ENCODE measurements around the gene YBEY. TPM values are rescaled to one million over a fixed set of nuclear protein-coding genes. Genes with fewer than 3 reads are reported as not detected.
"Not testable (repeated sequence)": the region's sequence is repeated elsewhere in the genome, so short reads cannot be mapped to it uniquely, and the experiment has no call there.

YBEY gene
- 4.4 and 4.6 TPM in 2 replicates for total RNA-seq

DNA sequence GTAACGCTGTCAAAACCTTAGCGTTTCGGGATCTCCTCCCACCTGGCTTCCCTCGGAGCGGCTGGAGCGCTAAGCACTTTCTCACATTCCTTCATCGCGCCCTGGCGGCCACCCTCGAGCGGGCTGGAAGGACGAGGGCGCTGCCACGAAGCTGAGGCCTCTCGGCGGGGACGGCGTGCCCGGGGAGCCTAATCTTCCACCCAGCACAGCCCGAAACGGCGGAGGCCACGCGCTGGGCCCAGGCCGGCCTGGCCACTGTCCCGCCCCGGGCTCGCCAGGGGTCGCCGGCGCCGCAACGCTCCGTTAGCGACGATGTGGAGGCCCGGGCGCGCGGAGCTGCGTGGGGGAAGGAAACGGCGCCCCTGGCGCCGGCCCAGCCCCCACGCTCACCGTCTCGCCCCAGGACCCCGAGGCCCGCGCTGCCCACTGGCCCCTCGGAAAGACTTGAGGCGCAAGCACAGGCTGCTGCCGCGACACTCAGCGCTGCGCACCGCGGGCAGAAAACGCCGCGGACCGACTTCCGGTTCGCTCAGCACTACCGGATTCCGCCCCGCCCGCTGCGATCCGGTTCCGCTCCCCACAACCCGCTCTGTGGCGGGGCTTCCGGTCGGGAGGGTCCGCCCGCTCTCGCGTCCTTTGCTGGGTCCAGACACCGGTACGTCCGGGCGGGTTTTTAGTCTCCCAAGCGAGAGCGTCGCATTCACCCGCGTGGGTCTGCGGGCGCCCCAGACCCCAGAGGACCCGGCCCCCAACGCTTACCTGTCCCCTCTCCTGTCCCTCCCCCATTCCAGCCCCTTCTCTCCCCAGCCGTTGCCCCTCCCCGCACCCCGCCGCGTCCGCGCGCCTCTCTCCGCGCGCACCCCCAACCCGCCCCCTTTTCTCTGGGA is at the start of gene YBEY:
Gene YBEY (plus strand): TSS at position 582 of the 887 bp plus-strand sequence. CDS start 572 bp downstream, outside the sequence.
- DNase-seq (ENCODE audit: low read depth in 2 of 2), result peak; percentile 93

DNA sequence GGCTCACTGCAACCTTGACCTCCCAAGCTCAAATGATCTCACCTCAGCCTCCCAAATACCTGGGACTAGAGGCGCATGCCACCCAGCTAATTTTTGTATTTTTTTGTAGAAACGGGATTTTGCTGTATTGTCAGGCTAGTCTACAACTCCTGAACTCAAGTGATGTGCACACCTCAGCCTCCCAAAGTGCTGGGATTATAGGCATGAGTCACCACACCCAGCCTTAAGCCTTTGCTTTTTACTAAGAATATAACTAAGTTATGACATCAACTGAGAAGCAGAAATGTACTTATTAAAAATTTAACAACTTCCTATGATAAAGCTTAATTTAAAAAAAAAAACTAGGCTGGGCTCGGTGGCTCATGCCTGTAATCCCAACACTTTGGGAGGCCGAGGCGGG is 48.7 kb upstream of the YBEY start:
- no peak for DNase-seq (ENCODE audit: low read depth in 2 of 2)

GRCh38 chr21:46239817-46240325 is 46.3 kb upstream of the YBEY start:
- no peak for DNase-seq (ENCODE audit: low read depth in 2 of 2)

DNA sequence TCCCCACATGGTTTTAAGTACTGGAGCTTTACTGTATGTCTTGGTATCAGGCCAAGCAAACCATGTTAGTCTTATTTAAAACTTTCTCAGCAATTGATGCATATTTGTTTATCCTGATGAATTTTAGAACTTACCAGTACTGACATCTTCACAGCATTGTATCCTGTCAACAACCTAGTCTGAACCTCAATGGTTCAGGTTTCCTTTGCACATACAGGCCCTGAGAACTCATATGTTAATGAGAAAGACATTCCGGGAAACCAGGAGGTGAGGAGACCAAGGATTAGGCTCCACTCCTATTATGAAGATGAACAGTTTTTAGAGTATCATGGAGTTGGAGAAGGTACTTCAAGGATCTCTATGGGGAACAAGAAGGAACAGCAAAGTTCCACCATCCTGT is 44.6 kb upstream of the YBEY start:
- DNase-seq (ENCODE audit: low read depth in 2 of 2), result not testable (repeated sequence)

GRCh38 chr21:46243325-46243724 is 42.8 kb upstream of the YBEY start:
- DNase-seq (ENCODE audit: low read depth in 2 of 2), result no peak

DNA sequence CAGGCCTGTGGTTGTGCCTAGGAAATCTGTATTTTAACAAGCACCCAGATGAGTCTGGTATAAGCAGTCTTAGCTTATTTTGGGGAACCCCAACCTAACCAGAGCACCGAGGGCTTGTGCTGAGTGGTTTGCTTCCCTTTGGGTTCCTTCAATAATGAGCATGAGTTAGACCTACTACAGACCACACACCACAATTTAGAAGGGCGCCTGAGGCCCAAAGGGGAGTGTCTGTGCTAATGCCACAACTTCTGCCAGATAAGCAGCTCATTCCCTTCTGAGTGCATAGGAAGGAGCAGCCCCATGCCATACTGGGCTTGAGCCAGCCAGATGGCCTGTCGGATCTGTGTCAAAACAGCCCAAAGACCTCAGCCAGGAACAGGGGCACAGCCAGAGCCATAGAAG is 42.2 kb upstream of the YBEY start:
- DNase-seq (ENCODE audit: low read depth in 2 of 2), result no peak

- no peak for DNase-seq (ENCODE audit: low read depth in 2 of 2)
Observed at GRCh38 chr21:46244602-46245001, 41.5 kb upstream of the YBEY start.

- DNase-seq (ENCODE audit: low read depth in 2 of 2), result no peak
Observed at GRCh38 chr21:46245213-46245915, 40.8 kb upstream of the YBEY start.

DNA sequence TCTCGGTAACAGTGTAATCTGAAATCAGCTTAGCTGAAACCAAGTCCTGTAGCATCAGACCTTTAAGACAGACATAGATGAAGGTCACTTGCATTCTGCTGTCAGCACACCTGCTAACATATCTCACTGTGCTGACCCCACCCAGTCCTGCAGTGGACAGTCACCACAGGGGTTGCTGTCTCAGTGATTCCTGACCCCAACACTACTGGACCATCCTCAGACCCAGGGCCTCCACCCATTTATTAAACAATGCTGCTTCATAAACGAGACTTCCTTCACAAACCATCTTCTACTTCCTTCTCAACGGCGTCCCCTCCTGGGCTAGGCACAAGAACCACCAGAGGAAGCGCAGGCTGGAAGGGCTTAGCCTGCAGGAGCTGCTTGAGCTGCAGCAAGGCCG is 39.8 kb upstream of the YBEY start:
- no peak for DNase-seq (ENCODE audit: low read depth in 2 of 2)

DNA sequence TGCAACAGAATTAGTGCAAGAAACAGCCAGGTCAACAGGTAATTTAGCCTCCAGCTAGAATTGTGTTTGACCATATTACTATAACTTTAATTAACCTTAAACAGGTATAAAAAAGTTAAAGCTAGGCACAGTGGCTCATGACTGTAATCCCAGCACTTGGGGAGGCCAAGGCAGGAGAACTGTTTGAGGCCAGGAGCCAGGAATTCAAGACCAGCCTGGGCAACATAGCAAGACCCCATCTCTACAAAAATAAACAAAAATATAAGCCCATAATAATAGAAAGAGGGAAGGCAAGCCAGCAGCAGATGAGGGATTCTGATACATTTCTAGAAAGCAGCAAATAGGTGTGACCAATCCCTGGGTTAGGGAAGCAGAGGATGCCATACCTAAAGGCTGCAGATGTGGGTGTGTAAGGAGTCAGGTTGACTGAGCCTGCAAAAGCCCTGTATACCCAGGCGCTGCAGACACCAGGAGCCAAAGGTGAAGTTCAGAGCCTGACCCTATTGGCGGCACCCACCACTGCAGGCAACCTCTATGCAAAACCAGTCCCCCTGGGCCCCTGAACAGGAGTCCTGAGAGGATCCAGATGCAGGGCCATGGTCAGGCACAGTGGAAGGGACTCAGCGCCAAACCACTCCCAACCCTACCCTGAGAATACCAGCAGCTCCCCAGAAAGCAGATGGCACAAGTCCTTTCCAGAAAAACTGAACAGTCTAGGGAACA is 38.3 kb upstream of the YBEY start:
- DNase-seq (ENCODE audit: low read depth in 2 of 2), result no peak

GRCh38 chr21:46248422-46248782 is 37.7 kb upstream of the YBEY start:
- DNase-seq (ENCODE audit: low read depth in 2 of 2), result no peak

GRCh38 chr21:46248827-46249226 is 37.3 kb upstream of the YBEY start:
- DNase-seq (ENCODE audit: low read depth in 2 of 2), result no peak

DNA sequence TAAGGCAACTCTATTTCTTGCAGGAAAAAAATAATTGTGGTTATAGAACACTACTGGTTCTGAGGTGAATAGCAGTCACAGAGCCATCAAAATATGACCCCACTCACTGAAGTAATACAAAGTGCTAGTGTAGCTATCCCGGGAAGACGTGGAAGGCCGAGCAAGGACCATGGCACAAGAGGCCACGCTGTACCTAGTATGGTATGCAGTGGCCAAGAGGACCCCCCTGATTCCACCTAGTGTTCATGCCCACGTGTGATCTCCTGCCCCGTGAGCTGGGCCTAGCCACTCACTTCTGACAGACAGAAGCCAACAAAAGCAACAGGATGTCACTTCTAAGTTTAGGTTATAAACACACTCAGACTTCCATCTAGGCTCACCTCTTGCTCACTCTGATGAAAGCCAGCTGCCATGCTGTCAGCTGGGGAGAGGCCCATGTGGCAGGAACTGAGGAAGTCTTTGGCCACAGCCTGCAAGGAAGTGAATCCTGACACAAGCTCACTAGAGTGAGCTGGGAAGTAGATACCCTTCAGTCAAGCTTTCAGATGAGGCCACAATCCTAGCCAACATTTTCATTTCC is 35.9 kb upstream of the YBEY start:
- no peak for DNase-seq (ENCODE audit: low read depth in 2 of 2)

DNA sequence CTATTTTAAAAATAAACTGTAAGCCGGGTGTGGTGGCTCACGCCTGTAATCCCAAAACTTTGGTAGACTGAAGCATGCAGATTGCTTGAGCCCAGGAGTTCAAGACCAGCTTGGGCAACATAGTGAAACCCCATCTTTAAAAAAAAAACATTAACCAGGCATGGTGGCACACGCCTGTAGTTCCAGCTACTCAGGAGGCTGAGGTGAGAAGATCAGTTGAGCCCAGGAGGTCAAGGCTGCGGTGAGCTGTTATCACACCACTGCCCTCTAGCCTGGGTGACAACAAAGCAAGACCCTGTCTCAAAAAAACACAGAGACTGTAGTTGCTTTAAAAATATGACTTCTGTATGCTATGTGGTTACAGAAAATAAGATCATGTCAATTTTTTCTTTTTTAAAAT is 33.3 kb upstream of the YBEY start:
- DNase-seq (ENCODE audit: low read depth in 2 of 2), result no peak

DNA sequence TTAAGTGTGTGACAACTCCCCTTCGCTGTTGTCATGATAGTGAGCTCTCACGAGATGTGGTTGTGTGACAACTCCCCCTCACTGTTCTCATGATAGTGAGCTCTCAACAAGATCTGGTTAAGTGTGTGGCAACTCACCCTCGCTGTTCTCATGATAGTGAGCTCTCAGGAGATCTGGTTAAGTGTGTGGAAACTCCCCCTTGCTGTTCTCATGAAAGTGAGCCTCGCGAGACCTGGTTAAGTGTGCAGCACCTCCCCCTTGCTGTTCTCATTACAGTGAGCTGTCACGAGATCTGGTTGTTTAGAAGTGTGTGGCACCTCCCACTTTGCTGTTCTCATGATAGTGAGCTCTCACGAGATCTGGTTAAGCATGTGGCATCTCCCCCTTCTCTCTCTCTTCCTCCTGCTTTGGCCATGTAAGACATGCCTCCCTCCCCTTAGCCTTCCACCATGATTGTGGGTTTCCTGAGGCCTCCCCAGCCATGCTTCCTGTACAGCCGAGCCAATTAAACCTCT is 32.5 kb upstream of the YBEY start:
- DNase-seq (ENCODE audit: low read depth in 2 of 2), result no peak

GRCh38 chr21:46254208-46254975 is 31.8 kb upstream of the YBEY start:
- no peak for DNase-seq (ENCODE audit: low read depth in 2 of 2)

DNA sequence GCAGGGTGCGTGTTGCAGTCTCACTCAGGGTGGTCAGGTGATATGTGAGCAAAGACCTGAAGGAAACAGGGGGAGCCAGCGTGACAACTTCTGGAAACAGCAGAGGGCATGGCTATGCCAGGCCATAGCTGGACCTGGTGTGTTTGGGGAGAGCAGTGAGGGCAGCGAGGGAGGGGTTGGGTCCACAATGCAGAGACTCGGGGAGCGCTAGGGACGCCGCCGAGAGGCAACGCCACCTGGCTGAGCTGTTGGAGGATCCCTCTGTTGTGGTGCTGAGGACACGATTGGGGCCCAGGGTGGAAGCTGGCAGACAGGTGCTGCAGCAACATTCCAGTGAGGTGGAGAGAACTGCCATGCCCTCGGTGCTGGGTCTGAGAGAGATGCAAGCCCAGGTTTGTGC is 31.0 kb upstream of the YBEY start:
- no peak for DNase-seq (ENCODE audit: low read depth in 2 of 2)

GRCh38 chr21:46255758-46256337 is 30.3 kb upstream of the YBEY start:
- no peak for DNase-seq (ENCODE audit: low read depth in 2 of 2)

DNA sequence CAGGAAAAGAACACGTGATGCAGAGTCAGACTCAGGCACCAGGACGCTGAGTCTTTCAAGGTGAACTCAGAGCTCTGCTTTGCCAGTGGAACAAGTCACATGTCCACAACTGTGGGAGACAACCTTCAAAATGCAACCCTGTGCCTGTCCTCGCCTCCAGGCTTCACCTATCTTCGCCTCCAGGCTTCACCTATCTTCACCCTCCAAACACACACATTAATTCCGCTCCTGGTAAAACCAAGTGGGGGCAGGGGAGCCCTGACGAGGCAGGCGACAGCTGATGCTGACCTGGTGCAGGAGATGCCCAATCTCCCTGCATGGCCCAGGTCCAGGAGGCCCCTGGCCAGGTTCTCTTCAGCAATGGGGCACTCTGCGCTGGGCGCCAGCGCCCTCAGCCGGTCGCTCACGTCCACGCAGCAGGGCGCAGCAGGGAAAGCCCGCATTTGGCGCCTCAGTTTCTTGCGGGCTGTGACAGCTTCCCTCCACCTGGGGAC is 29.6 kb upstream of the YBEY start:
- DNase-seq (ENCODE audit: low read depth in 2 of 2), result no peak

GRCh38 chr21:46264046-46264689 is 22.0 kb upstream of the YBEY start:
- no peak for DNase-seq (ENCODE audit: low read depth in 2 of 2)
